K562 (cell line): Measurements from ENCODE around the gene ST6GALNAC3.

Experiments used
- EZH2 ChIP-seq: IDR thresholded peaks from 2 replicates; pipeline ENCODE4 v1.6.1; 2012; ENCODE audit warnings: low read depth, mild to moderate bottlenecking, inconsistent platforms, low read length, borderline replicate concordance
- FOXA1 ChIP-seq: fragments of 450-650 bp; IDR thresholded peaks from 2 replicates; pipeline ENCODE4 v1.6.1; 2016; ENCODE audit warnings: mild to moderate bottlenecking, borderline replicate concordance
- JUND ChIP-seq, 2 experiments: IDR thresholded peaks; 2 replicates in 1 of 2; 3 replicates in 1 of 2; pipeline ENCODE4 v1.6.1; 2011; ENCODE audit warnings: borderline replicate concordance in 2 of 2, low read depth in 2 of 2, low read length in 2 of 2, improper control_type of control experiment in 1 of 2, missing biosample characterization in 1 of 2, missing genetic modification characterization in 1 of 2, missing genetic modification reagents in 1 of 2
- KLF16 ChIP-seq: IDR thresholded peaks from 2 replicates; pipeline ENCODE4 v1.6.1; 2016; ENCODE audit warnings: antibody characterized with exemption
- MAFF ChIP-seq: IDR thresholded peaks from 2 replicates; pipeline ENCODE4 v1.6.1; 2012; ENCODE audit warnings: low read length, improper control_type of control experiment
- NCOA6 ChIP-seq: fragments of 450-650 bp; IDR thresholded peaks from 2 replicates; pipeline ENCODE4 v1.6.1; 2017; ENCODE audit warnings: mild to moderate bottlenecking
- RAD21 ChIP-seq, 2 experiments: fragments of 250-450 bp in 1 of 2; fragments of 450-650 bp in 1 of 2; sonication (Bioruptor Pico) in 1 of 2; formaldehyde crosslinking in 1 of 2; IDR thresholded peaks in 1 of 2; conservative IDR thresholded peaks in 1 of 2; 2 replicates each; pipeline versions ENCODE4 v1.4.0 to v1.8.0; 2020 to 2022; ENCODE audit warnings: mild to moderate bottlenecking in 2 of 2, moderate library complexity in 1 of 2
- RFX5 ChIP-seq: IDR thresholded peaks from 2 replicates; pipeline ENCODE4 v1.6.1; 2011; ENCODE audit warnings: low read depth, mild to moderate bottlenecking, improper control_type of control experiment, low read length
- SETDB1 ChIP-seq: IDR thresholded peaks from one replicate; pipeline ENCODE4 v1.6.1; 2012; ENCODE audit warnings: low read length, control low read depth, inconsistent platforms
- TF ChIP-seq, protein P1 (sequence below): sonication (generic); formaldehyde crosslinking; IDR thresholded peaks from 2 replicates; pipeline ENCODE4 v1.8.0; 2023; ENCODE audit warnings: mild to moderate bottlenecking, missing genetic modification reagents

DNA sequence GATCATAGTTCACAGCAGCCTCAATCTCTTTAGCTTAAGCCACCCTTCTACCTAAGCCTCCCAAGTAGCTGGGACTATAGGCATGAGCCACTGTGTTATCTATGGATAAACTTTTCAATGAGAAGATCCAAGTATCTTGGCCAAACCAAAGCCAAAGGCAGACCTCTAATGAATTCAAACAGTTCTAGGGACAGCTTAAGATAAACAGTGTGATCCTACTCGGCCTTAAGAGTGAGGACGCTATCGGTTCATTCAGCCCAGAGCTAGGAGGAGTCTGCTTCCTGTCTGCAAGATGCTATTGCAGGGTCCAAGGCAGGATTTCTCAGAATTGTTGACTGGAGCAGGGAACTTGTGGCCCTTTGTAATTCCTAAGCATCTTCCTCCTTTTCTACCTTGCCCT, 368.7 kb downstream of the ST6GALNAC3 start:
- TF ChIP-seq RFX5: no peak
- no peak for TF ChIP-seq EZH2
- no peak for TF ChIP-seq SETDB1
- no peak for TF ChIP-seq FOXA1
- no peak for TF ChIP-seq JUND (IDR thresholded peaks at IDR 0.05; ENCODE audit: borderline replicate concordance, low read depth, low read length)
- TF ChIP-seq JUND (tag; IDR thresholded peaks at IDR 0.05; ENCODE audit: borderline replicate concordance, low read depth, low read length): no peak
- TF ChIP-seq RAD21 (CRISPR knock-in tag; conservative IDR thresholded peaks at IDR 0.05 in 1 of 2, IDR thresholded peaks at IDR 0.05 in 1 of 2): no peak
- TF ChIP-seq KLF16: no peak
- TF ChIP-seq NCOA6: no peak
- TF ChIP-seq, protein P1, sequence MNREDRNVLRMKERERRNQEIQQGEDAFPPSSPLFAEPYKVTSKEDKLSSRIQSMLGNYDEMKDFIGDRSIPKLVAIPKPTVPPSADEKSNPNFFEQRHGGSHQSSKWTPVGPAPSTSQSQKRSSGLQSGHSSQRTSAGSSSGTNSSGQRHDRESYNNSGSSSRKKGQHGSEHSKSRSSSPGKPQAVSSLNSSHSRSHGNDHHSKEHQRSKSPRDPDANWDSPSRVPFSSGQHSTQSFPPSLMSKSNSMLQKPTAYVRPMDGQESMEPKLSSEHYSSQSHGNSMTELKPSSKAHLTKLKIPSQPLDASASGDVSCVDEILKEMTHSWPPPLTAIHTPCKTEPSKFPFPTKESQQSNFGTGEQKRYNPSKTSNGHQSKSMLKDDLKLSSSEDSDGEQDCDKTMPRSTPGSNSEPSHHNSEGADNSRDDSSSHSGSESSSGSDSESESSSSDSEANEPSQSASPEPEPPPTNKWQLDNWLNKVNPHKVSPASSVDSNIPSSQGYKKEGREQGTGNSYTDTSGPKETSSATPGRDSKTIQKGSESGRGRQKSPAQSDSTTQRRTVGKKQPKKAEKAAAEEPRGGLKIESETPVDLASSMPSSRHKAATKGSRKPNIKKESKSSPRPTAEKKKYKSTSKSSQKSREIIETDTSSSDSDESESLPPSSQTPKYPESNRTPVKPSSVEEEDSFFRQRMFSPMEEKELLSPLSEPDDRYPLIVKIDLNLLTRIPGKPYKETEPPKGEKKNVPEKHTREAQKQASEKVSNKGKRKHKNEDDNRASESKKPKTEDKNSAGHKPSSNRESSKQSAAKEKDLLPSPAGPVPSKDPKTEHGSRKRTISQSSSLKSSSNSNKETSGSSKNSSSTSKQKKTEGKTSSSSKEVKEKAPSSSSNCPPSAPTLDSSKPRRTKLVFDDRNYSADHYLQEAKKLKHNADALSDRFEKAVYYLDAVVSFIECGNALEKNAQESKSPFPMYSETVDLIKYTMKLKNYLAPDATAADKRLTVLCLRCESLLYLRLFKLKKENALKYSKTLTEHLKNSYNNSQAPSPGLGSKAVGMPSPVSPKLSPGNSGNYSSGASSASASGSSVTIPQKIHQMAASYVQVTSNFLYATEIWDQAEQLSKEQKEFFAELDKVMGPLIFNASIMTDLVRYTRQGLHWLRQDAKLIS (CRISPR knock-in tag): no peak
- no peak for TF ChIP-seq MAFF
